ENCODE results near the gene RIPPLY1.

RIPPLY1 gene, protein sequence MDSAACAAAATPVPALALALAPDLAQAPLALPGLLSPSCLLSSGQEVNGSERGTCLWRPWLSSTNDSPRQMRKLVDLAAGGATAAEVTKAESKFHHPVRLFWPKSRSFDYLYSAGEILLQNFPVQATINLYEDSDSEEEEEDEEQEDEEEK

GRCh38 chrX:106903291-106903824, at the start of gene RIPPLY1:
TSS of gene RIPPLY1 (minus strand) at chrX:106903341. CDS start at chrX:106903287, 54 bp downstream.
- no peak for DNase-seq (ENCODE audit: low read depth in 2 of 2)

- no peak for DNase-seq (ENCODE audit: low read depth in 2 of 2)
Observed at GRCh38 chrX:106952538-106952937, 49.4 kb upstream of the RIPPLY1 start.

DNA sequence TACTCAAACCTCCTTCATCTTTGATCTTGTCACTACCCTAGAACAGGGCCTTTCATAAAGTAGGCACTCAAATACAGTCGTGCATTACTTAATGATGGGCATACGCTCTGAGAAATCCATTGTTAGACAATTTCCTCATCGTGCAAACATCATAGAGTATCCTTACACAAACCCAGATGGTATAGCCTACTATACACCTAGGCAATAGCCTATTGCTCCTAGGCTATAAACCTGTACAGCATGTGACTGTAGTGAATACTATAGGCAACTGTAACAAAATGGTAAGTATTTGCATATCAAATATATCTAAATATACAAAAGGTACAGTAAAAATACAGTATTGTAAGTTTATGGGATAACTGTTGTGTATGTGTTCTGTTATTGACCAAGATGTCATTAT, 48.9 kb upstream of the RIPPLY1 start:
- DNase-seq (ENCODE audit: low read depth in 2 of 2): no peak

DNA sequence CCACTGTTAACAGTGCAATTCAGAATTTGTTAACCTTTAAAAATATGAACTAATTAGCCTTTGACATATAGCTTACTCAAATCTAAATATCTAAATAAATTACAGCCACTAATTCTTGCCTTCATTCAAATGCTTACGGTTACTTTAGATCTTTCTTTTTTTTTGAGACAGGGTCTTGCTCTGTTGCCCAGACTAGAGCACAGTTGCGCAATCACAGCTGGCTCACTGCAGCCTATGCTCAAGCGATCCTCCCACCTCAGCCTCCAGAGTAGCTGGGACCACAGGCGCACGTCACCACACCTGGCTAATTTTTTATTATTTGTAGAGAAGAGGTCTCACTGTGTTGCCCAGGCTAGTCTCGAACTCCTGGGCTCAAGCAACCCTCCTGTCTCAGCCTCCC, 48.1 kb upstream of the RIPPLY1 start:
- no peak for DNase-seq (ENCODE audit: low read depth in 2 of 2)

DNA sequence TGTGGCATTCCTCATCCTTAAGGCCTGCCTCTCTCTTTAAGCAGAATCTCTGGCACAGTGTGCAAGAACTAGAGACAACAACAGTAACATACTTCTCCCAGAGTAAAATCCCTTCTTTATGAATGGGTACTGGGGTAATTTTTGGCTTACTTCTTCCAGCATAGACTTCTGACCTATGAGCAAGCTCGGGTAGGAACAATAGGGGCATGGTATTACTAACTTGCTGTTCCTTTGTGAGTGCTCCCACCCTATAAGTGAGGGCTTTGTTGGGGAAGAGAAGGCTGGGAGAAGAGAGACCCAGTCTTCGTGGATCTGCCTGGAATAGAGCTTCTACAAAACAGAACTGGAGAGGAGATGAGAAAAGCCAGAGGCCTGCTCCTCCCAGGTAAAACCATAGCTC, 47.2 kb upstream of the RIPPLY1 start:
- DNase-seq (ENCODE audit: low read depth in 2 of 2): no peak

DNA sequence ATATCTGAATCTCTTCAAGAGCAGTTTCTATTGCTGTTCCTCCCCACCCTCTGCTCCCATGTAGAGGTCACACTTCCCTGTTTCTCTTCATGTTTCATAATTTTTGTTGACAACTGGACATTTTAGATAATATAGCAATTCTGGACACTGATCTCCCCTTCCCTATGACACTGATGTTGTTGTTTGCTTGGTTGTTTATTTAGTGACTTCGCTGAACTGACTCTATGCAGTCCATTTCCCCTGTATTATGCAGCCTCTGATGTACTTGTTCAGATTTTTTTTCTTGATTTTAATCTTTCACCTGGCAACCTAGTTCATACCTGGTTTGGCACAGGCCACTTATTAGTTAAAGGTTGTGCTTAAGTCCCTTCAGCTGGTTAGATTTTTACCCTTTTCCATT, 46.2 kb upstream of the RIPPLY1 start:
- DNase-seq (ENCODE audit: low read depth in 2 of 2): no peak

DNA sequence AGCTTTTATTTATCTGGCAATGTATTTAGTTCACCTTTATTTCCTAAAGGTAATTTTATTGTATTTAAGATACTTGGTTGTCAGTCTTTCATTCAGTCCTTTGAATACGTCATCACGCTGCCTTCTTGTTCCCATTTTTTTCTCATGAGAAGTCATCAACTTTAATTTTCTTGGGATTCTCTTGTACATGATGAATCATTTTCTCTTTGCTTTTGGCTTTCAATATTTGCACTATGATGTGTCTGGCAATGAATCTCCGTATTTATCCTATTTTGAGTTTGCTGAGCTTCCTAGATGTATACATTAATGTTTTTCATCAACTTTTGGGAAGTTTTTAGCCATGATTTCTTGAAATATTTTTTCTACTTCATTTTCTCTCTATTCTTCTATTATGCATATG, 45.5 kb upstream of the RIPPLY1 start:
- DNase-seq (ENCODE audit: low read depth in 2 of 2): no peak

- no peak for DNase-seq (ENCODE audit: low read depth in 2 of 2)
Observed at GRCh38 chrX:106946464-106946863, 43.3 kb upstream of the RIPPLY1 start.

GRCh38 chrX:106940068-106940467, 36.9 kb upstream of the RIPPLY1 start:
- no peak for DNase-seq (ENCODE audit: low read depth in 2 of 2)

DNA sequence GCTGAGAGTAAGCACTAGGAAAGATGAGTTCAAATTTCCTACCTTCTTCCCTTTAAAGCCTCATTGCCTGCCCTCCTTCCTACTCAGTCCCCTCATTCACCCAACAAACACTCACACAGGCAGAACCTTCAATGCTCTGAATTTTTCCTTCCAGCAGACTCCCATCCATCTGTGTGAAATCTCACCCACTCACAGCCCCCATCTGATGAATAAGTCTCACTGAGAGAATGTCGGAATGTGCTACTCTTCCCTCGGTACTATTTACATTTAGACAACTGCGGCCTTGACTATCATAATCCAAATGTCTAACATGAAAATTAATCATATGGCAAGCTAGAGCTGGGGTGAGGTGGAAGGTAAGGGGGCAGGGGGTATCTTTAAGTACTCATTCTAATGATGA, 36.4 kb upstream of the RIPPLY1 start:
- no peak for DNase-seq (ENCODE audit: low read depth in 2 of 2)

GRCh38 chrX:106936246-106936645, 33.1 kb upstream of the RIPPLY1 start:
- DNase-seq (ENCODE audit: low read depth in 2 of 2): no peak

DNA sequence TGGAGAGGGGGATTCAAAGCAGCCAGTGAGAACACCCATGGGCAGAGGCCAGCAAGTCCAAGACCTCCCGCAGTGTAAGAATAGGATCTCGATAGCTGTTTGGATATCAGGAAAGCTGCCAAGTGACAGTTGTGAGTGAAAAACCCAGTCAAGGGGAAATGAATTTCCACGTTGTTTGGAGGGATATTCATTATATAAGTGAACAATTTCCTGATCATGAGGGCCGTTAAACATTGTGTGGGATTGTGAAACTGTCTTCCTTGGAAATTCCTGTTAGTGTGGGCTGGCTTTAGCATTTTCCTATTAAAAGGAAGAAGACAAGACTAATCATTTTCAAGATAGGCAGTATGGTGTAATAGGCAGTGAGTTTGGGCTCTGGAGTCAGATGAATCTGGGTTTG, 32.0 kb upstream of the RIPPLY1 start:
- no peak for DNase-seq (ENCODE audit: low read depth in 2 of 2)

- DNase-seq (ENCODE audit: low read depth in 2 of 2): no peak
Observed at GRCh38 chrX:106933538-106933961, 30.4 kb upstream of the RIPPLY1 start.

GRCh38 chrX:106932960-106933537, 29.9 kb upstream of the RIPPLY1 start:
- no peak for DNase-seq (ENCODE audit: low read depth in 2 of 2)

DNA sequence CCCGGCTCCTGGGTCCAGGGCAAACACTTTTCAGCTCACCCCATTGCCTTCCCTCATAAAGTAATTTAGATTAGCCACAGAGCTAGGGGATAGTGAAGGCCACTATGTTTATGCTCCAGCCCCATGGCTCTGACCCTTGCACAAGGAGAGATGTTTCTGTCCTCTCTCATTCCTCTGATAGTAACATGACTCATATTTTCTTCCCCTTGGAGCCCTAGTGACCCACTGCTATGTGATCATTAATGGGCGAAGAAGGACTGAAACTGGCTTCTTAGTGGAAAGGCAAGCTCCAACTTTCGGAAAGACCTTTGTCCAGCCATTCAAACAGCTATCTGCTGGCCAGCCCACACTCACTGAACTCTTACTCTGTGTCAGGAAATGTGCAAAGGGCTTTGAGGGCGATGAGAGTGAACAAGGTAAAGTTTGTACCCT, 29.4 kb upstream of the RIPPLY1 start:
- DNase-seq (ENCODE audit: low read depth in 2 of 2): no peak

DNA sequence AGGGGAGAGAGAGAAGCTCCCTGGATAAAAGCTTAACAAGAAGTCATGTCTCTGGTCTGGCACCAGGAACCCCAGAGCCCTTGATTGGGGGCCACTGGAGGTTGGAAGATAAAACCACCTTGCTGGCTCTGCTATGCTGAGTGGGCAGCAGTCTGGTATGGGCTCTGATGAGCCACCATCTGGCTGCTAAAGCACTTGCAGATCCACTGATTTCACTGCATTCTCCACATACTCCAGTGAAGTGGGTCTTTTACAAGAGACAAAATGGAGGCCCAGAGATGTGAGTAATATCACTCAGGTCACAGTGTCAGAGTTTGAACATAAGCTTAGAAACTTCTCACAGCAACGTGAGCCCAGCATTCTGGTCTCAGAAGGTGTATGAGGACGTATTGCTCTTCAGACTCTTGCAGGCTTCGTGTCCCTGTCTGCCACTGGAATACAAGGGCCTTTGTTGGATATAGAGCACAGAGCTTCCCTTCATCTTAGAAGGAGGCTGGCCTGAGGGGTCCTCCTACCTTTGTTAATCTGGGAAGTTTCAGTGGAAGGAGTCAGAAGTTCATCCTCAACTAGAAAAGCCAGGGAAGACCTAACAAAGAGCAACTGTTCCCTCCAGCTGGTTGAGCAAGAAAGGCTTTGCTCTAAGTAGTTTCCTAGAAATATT, 28.8 kb upstream of the RIPPLY1 start:
- DNase-seq (ENCODE audit: low read depth in 2 of 2): no peak

GRCh38 chrX:106928227-106928626, 25.1 kb upstream of the RIPPLY1 start:
- DNase-seq (ENCODE audit: low read depth in 2 of 2): no peak

DNA sequence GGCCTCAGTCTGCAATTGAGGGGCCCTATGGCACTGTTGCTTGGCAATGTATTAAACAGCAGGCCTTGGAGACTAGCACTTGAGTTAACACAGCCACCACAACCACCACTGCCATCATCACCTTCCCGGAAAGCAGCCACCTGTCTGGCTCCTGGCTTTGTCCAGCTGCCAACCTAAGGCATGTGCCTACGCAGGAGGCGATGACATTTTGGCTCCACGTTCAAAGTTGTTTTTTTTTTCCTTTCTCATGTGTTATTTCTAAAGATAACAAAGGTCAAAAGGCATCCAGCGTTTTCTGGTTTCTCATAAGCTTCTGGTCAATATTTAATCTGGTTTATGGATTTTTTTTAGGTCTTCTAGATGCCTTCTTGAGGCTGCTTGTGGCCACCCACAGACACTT, 24.6 kb upstream of the RIPPLY1 start:
- DNase-seq (ENCODE audit: low read depth in 2 of 2): no peak

GRCh38 chrX:106927023-106927422, 23.9 kb upstream of the RIPPLY1 start:
- no peak for DNase-seq (ENCODE audit: low read depth in 2 of 2)

DNA sequence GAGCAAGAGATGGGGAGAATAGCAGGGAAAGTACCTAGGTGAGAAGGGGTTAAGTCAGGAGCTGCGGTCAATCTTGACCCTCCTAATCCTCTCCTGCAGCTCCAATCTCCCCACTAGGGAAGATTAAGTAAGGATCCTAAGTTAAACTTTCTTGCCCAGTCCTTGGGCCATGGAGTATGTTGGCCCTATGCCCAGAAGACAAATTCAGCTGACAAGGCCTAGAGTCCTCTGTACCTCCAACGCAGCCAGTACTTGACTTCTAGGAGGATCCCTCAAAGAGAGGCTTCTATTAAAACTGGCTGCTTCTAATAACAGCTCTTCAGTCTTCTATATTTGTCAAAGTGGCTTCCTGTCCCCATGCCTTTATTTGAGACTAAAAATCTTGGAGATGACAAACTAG, 18.5 kb upstream of the RIPPLY1 start:
- DNase-seq (ENCODE audit: low read depth in 2 of 2): no peak

DNA sequence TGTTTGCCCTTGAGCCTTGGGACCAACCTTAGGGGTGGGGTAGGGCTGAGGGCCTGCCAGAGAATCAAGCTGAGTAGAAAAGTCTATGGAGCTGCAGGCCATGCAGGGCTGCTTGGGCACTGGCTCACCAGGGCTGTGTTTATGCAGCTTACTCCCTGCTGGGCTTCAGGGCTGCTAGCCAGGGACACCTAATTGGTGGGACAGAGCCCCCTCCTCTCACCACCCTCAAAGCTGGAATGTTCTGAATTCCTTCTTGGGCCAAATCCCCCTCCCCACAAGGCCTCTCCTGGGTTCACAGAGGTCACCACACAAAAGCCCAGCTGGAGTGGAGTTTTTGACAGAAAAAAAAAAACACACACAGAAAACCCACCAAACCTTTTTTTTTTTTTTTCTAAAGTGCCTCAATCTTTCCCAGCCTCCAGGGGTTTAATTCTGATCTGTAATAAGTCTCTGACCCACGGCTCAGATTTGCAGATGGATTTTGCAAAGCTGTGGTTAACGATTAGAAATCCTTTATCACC, 16.9 kb upstream of the RIPPLY1 start, which contains the start of gene CLDN2:
TSS of gene CLDN2 (plus strand) at position 471 of the 521 bp plus-strand sequence. CDS start 7,827 bp downstream, outside the sequence.
- no peak for DNase-seq (ENCODE audit: low read depth in 2 of 2)

- no peak for DNase-seq (ENCODE audit: low read depth in 2 of 2)
Observed at GRCh38 chrX:106917830-106918500, 14.8 kb upstream of the RIPPLY1 start.

Measured in stimulated activated CD4-positive, alpha-beta T cell treated with anti-CD3 and anti-CD28 coated beads, Interleukin-15, amount 100 ng/mL, for 48 hours (primary cell).